AG09309 (cell line): Measurements from ENCODE around the gene LY86.
"Not testable (repeated sequence)": the region's sequence is repeated elsewhere in the genome, so short reads cannot be mapped to it uniquely, and the experiment has no call there.

ENCODE experiments used
- DNase-seq: peaks from one replicate; pipeline ENCODE4 v3.0.0-alpha.2; 2010; ENCODE audit warnings: low read depth
- H3K4me3 ChIP-seq: 2 replicates; pipeline ENCODE4 v1.5.1; 2011; ENCODE audit warnings: mild to moderate bottlenecking, low read depth, low read length, moderate library complexity; ENCODE audit not compliant: control insufficient read depth
- CTCF ChIP-seq: IDR thresholded peaks from 2 replicates; pipeline ENCODE4 v1.5.1; 2011; ENCODE audit warnings: mild to moderate bottlenecking, low read depth, low read length, inconsistent platforms; ENCODE audit not compliant: insufficient read depth, control insufficient read depth; ENCODE audit errors: missing control alignments

Gene LY86

DNA sequence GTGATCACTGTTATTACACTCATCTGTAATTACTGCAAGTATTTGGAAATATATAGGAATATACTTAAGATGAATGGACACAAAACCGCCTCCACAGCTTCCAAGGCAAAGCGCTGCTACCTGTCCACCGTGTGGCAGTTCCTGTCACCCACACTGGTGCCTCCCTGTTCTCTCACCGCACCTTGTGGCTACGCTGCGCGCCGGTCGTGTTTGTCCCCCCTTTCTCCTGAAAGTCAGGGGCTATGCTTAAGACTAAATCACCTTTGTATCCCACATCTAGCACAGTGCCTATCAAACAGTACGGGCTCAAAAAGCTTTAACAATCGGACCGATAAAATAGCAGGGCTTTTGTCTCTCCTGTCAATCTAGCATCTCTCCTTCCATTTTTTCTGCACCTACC, 23.0 kb downstream of the LY86 start:
- TF ChIP-seq CTCF: no peak

GRCh38 chr6:6612308-6612707, 23.8 kb downstream of the LY86 start:
- no peak overlapping the region for H3K4me3 ChIP-seq
- DNase-seq: no peak
- no peak for TF ChIP-seq CTCF

More for the DNA sequence above, 23.0 kb downstream of the LY86 start:
- no peak overlapping the region for H3K4me3 ChIP-seq
- DNase-seq: no peak

DNA sequence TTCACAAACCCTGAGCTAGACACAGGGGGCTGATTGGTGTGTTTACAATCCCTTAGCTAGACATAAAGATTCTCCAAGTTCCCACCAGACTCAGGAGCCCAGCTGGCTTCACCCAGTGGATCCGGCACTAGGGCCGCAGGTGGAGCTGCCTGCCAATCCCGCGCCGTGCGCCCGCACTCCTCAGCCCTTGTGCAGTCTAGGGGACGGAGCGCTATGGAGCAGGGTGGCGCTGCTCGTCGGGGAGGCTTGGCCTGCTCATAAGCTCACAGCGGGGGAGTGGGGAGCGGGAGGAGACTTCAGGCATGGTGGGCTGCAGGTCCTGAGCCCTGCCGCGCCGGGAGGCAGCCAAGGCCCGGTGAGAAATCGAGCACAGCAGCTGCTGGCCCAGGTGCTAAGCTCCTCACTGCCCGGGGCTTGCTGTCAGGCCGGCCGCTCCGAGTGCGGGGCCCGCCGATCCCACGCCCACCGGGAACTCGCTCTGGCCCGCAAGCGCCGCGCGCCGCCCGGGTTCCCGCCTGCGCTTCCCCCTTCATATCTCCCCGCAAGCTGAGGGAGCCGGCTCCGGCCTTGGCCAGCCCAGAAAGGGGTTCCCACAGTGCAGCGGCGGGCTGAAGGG, 24.7 kb downstream of the LY86 start:
- not testable (repeated sequence) for DNase-seq, H3K4me3 ChIP-seq

DNA sequence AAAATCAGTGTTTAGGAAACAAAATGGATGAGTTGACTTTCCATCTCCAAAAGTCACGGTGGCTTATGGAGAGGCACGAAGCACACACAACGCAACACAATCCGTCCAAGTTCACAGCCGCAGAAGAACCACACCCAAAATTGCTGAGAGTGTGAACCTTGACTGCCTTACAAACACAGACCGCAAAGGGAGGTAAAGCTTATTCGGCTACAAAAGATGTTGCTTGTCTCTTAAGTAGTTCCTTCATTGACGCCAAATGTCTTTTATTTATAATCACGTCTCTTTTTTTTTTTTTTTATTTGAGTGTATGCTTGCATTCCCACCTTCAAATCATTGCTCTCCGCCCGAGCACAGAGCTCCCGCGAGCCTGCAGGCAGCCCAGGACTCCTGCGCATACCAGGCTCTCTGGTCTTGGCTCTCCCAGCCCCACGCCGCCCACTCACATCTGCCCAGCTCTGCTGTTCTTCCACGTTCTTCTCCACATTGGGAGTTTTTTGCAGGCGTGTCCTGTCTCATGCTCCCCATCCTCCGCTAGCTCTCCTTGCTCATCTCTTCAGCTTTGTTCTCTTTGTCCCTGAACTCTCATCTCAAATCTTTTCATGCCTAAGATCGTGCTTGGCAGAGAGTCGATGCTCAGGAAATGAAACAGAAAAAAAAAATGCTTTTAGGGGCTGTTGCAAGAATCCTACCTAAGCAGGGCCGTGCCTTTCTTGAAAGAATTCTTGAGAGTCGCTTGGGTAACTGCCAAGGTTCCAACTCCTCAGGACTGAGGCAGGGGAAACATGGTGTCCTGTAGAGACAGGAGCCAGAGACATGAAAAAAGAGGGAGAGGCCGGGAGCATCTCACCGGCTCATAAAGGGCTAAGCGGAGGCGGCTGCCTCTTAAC, 25.8 kb downstream of the LY86 start:
- no peak for TF ChIP-seq CTCF
- no peak for DNase-seq
- no peak overlapping the region for H3K4me3 ChIP-seq

DNA sequence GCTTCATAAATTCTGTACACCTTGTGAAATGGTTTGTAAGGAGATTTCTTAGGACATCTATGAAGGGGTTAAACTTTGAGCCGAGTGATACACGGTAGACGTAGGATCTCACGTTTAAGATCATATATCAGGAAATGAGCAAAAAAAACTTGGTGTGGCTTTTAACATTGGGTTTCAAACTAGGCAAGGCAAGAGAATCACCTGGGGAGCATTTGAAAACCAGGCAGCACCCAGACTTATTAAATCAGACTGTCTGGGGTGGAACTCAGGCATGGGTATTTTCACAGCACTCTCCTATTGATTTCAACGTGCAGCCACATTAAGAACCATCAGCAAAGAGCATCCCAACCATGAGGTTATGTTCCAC, 26.4 kb downstream of the LY86 start:
- no peak for TF ChIP-seq CTCF
- H3K4me3 ChIP-seq: no peak overlapping the region
- no peak for DNase-seq

- no peak overlapping the region for H3K4me3 ChIP-seq
- DNase-seq: no peak
- TF ChIP-seq CTCF: no peak
Observed at GRCh38 chr6:6616656-6617055, 28.1 kb downstream of the LY86 start.

- no peak for DNase-seq
- no peak for TF ChIP-seq CTCF
- H3K4me3 ChIP-seq: no peak overlapping the region
Observed at GRCh38 chr6:6619021-6619794, 30.7 kb downstream of the LY86 start.
